Endothelial cell of umbilical vein (primary cell): Measurements from ENCODE around the gene NACAD.

Experiments used
- EZH2 ChIP-seq: IDR thresholded peaks from 2 replicates; pipeline ENCODE4 v1.6.1; 2012; ENCODE audit warnings: borderline replicate concordance, low read depth, mild to moderate bottlenecking, moderate library complexity, low read length, inconsistent platforms; ENCODE audit not compliant: severe bottlenecking
- MYC ChIP-seq: IDR thresholded peaks from one replicate; pipeline ENCODE4 v1.6.1; 2011; ENCODE audit warnings: mild to moderate bottlenecking, low read depth, low read length
- POLR2AphosphoS5 ChIP-seq: IDR thresholded peaks from 2 replicates; pipeline ENCODE4 v1.6.1; 2012; ENCODE audit warnings: low read depth, mild to moderate bottlenecking, control low read depth, low read length, moderate library complexity; ENCODE audit not compliant: insufficient read depth
- TF ChIP-seq, protein P1 (sequence below): IDR thresholded peaks from 2 replicates; pipeline ENCODE4 v1.6.1; 2011; ENCODE audit not compliant: insufficient read depth, insufficient read length
- TF ChIP-seq, protein P2 (sequence below), 2 donors: IDR thresholded peaks; 1 replicate in 1 of 2; 2 replicates in 1 of 2; pipeline ENCODE4 v1.5.1; 2011; ENCODE audit warnings: low read length in 2 of 2, mild to moderate bottlenecking in 2 of 2, moderate library complexity in 2 of 2, control low read depth in 1 of 2, inconsistent platforms in 1 of 2, low read depth in 1 of 2; ENCODE audit not compliant: insufficient read depth in 1 of 2; ENCODE audit errors: extremely low read depth in 1 of 2

DNA sequence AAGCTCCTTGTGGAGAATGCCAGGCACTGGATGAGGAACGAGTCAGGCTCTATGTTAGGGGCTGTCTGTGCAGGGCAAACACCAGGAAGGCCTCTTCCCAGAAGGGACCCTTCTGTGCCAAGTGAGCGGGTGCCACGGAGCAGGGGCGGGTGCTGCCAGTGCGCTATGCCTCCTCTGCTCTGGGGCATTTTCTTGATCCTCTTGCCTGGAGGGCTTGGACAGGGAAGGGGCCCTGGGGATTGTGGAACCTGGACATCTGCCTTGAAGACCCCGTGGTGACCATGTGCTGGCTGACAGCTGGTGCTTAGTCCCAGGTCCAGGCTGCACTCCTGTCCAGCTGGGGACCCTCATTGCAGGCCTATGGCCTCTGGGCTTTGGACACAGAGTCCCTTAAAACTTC is 38.2 kb upstream of the NACAD start:
- no peak for TF ChIP-seq EZH2
- TF ChIP-seq, protein P1, sequence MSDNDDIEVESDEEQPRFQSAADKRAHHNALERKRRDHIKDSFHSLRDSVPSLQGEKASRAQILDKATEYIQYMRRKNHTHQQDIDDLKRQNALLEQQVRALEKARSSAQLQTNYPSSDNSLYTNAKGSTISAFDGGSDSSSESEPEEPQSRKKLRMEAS, result no peak
- TF ChIP-seq, protein P2, sequence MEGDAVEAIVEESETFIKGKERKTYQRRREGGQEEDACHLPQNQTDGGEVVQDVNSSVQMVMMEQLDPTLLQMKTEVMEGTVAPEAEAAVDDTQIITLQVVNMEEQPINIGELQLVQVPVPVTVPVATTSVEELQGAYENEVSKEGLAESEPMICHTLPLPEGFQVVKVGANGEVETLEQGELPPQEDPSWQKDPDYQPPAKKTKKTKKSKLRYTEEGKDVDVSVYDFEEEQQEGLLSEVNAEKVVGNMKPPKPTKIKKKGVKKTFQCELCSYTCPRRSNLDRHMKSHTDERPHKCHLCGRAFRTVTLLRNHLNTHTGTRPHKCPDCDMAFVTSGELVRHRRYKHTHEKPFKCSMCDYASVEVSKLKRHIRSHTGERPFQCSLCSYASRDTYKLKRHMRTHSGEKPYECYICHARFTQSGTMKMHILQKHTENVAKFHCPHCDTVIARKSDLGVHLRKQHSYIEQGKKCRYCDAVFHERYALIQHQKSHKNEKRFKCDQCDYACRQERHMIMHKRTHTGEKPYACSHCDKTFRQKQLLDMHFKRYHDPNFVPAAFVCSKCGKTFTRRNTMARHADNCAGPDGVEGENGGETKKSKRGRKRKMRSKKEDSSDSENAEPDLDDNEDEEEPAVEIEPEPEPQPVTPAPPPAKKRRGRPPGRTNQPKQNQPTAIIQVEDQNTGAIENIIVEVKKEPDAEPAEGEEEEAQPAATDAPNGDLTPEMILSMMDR (IDR thresholded peaks at IDR 0.05; ENCODE audit: extremely low read depth in 1 of 2, insufficient read depth in 1 of 2, low read depth in 1 of 2, low read length in 2 of 2), result no peak
- no peak for TF ChIP-seq MYC
- TF ChIP-seq POLR2AphosphoS5, result no peak
